HPDE6-E6E7 (cell line): ENCODE results near the gene NSF.
"Not testable (repeated sequence)": the region's sequence is repeated elsewhere in the genome, so short reads cannot be mapped to it uniquely, and the experiment has no call there.

Experiments
- DNase-seq: peaks from one replicate; pipeline ENCODE4 v3.0.0; 2011; ENCODE audit warnings: missing footprints; ENCODE audit errors: extremely low spot score

The NSF gene

GRCh38 chr17:46628753-46629436, 38.4 kb downstream of the NSF start:
- not testable (repeated sequence) for DNase-seq

- not testable (repeated sequence) for DNase-seq
Observed at GRCh38 chr17:46632146-46632545, 41.7 kb downstream of the NSF start.

- DNase-seq, result not testable (repeated sequence)
Observed at GRCh38 chr17:46634844-46635243, 44.4 kb downstream of the NSF start.

- not testable (repeated sequence) for DNase-seq
Observed at GRCh38 chr17:46641861-46642656, 51.6 kb downstream of the NSF start.

- DNase-seq, result not testable (repeated sequence)
Observed at GRCh38 chr17:46647251-46647650, 56.8 kb downstream of the NSF start.

- DNase-seq, result not testable (repeated sequence)
Observed at GRCh38 chr17:46647688-46648278, 57.3 kb downstream of the NSF start.

- DNase-seq, result not testable (repeated sequence)
Observed at GRCh38 chr17:46649246-46649645, 58.8 kb downstream of the NSF start.

- not testable (repeated sequence) for DNase-seq
Observed at GRCh38 chr17:46652024-46652643, 61.7 kb downstream of the NSF start.

- DNase-seq, result not testable (repeated sequence)
Observed at GRCh38 chr17:46658235-46658634, 67.8 kb downstream of the NSF start.

- DNase-seq, result not testable (repeated sequence)
Observed at GRCh38 chr17:46659702-46660101, 69.2 kb downstream of the NSF start.

- DNase-seq, result not testable (repeated sequence)
Observed at GRCh38 chr17:46663123-46663522, 72.7 kb downstream of the NSF start.

GRCh38 chr17:46663552-46663951, 73.1 kb downstream of the NSF start:
- not testable (repeated sequence) for DNase-seq

GRCh38 chr17:46665969-46666368, 75.5 kb downstream of the NSF start:
- DNase-seq, result not testable (repeated sequence)

GRCh38 chr17:46670789-46671188, 80.3 kb downstream of the NSF start:
- not testable (repeated sequence) for DNase-seq

- DNase-seq, result not testable (repeated sequence)
Observed at GRCh38 chr17:46672777-46673176, 82.3 kb downstream of the NSF start.

GRCh38 chr17:46677819-46678218, 87.3 kb downstream of the NSF start:
- not testable (repeated sequence) for DNase-seq

GRCh38 chr17:46683653-46684052, 93.2 kb downstream of the NSF start:
- not testable (repeated sequence) for DNase-seq

GRCh38 chr17:46685284-46685683, 94.8 kb downstream of the NSF start:
- not testable (repeated sequence) for DNase-seq

GRCh38 chr17:46692196-46692595, 101.7 kb downstream of the NSF start:
- DNase-seq, result not testable (repeated sequence)

GRCh38 chr17:46693283-46693682, 102.8 kb downstream of the NSF start:
- not testable (repeated sequence) for DNase-seq

GRCh38 chr17:46696522-46696921, 106.1 kb downstream of the NSF start:
- DNase-seq, result not testable (repeated sequence)

- not testable (repeated sequence) for DNase-seq
Observed at GRCh38 chr17:46699014-46699413, 108.5 kb downstream of the NSF start.
